LNCAP (cell line): ENCODE measurements around the gene LPP.

Experiments
- TF ChIP-seq, protein P1 (sequence below): fragments of 450-650 bp; IDR thresholded peaks from 2 replicates; pipeline ENCODE4 v1.5.1; 2017; ENCODE audit warnings: mild to moderate bottlenecking

LPP gene

GRCh38 chr3:188759336-188760005 lies 605.5 kb downstream of the LPP start:
- TF ChIP-seq, protein P1, sequence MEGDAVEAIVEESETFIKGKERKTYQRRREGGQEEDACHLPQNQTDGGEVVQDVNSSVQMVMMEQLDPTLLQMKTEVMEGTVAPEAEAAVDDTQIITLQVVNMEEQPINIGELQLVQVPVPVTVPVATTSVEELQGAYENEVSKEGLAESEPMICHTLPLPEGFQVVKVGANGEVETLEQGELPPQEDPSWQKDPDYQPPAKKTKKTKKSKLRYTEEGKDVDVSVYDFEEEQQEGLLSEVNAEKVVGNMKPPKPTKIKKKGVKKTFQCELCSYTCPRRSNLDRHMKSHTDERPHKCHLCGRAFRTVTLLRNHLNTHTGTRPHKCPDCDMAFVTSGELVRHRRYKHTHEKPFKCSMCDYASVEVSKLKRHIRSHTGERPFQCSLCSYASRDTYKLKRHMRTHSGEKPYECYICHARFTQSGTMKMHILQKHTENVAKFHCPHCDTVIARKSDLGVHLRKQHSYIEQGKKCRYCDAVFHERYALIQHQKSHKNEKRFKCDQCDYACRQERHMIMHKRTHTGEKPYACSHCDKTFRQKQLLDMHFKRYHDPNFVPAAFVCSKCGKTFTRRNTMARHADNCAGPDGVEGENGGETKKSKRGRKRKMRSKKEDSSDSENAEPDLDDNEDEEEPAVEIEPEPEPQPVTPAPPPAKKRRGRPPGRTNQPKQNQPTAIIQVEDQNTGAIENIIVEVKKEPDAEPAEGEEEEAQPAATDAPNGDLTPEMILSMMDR, result no peak

- TF ChIP-seq, protein P1, result no peak
These were observed 606.5 kb downstream of the LPP start for GRCh38 chr3:188760408-188760807.

- TF ChIP-seq, protein P1, result no peak
These were observed 607.5 kb downstream of the LPP start for GRCh38 chr3:188761439-188761838.

DNA sequence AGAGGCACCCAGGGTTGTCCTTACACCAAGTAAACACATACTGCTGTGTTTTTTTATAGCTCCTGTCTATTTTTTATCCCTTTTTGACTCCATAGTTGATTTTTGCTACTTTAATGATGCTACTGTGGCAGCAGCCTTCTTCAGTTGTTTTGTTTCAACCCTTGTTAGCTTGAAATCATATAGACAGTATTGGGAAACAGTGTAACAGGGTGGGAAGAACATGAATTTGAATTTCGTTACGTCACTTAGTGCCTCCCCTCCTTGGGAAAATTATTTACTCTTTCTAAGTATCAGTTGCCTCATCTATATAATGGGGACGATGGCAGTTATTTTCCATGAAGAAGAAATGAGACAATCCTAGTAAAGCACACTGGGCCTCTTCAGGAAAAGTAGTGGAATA lies 608.0 kb downstream of the LPP start:
- TF ChIP-seq, protein P1, result no peak

DNA sequence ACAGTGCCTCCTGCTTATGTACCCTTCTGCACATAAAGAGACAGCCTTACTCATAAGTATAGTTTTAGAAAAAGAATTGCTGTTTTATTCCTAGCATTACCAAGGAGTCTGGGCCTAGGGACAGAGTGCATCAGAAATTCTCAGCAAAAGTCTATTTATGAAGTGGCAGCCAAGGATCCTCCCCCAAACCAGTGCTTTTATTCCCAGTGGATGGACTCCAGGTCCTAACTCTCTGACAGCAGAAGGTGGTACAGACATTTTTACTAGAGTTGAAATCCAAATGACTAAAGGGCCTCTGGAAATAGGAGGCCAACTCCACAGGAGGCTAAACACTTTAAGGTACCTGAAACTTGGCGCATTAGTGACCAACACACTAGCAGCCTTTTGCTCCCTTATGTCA lies 610.7 kb downstream of the LPP start:
- TF ChIP-seq, protein P1, result no peak

DNA sequence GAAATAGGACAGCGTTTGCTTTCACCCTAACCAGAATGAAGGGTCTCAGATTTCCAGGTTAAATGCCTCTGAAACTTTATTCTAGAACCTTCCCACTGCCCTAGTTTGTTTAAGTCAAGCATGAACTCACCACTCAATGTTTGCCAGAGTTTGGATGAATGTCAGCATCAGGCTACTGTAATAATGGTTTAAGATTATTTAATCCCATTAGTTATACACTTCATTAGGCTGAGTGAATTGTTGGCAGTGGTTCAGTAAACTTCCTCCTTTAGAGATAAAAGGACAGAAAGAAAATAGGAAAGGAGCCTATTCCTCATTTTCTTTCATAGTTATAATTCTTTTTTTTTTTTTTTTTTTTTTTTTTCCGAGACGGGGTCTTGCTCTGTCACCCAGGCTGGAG lies 615.9 kb downstream of the LPP start:
- TF ChIP-seq, protein P1, result no peak

DNA sequence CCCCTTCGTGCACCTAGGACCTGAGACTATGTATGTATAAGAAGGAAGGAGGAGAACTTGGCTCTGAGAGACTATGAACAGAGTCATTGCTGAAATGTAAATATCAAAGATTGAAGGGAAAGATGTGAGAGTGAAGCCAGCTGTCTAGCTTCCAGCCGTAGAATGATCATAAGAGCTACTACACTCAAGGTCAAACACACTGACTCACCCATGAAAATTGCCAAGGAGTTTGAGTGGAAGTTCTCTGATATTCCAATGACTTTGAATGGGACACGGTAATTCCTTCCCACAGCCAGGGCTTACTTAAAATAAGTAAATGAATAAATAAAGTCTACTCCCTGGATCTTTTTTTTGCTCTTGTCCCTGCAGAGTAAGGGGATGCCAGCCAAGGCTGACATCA lies 618.9 kb downstream of the LPP start:
- TF ChIP-seq, protein P1, result no peak

- TF ChIP-seq, protein P1, result no peak
These were observed 621.5 kb downstream of the LPP start for GRCh38 chr3:188775412-188775811.
